Sigmoid colon (tissue), 7 donors: ENCODE results near the gene FCRL2. TPM values are rescaled to one million over a fixed set of nuclear protein-coding genes. Genes with fewer than 3 reads are reported as not detected.

Experiments used
- DNase-seq: peaks from one replicate; pipeline ENCODE4 v3.0.0-alpha.2; 2019
- H3K27ac ChIP-seq, 4 donors: fragments of 200-600 bp; sonication (generic); one replicate each; pipeline ENCODE4 v1.5.1; 2016 to 2019; ENCODE audit warnings: mild to moderate bottlenecking in 1 of 4
- H3K27me3 ChIP-seq, 3 donors: fragments of 200-600 bp; sonication (generic); one replicate each; pipeline ENCODE4 v1.5.1; 2019; ENCODE audit warnings: mild to moderate bottlenecking in 1 of 3
- H3K36me3 ChIP-seq, 4 donors: fragments of 200-600 bp; sonication (generic); one replicate each; pipeline ENCODE4 v1.5.1; 2016 to 2019
- H3K4me1 ChIP-seq, 4 donors: fragments of 200-600 bp; sonication (generic); one replicate each; pipeline ENCODE4 v1.5.1; 2017 to 2019
- H3K4me3 ChIP-seq, 4 donors: fragments of 200-600 bp; sonication (generic); one replicate each; pipeline ENCODE4 v1.5.1; 2017 to 2019; ENCODE audit warnings: mild to moderate bottlenecking in 2 of 4, moderate library complexity in 1 of 4
- H3K9me3 ChIP-seq, 4 donors: fragments of 200-600 bp in 3 of 4; sonication (generic) in 3 of 4; one replicate each; pipeline versions ENCODE4 v1.5.1 to v1.6.1; 2013 to 2019
- EP300 ChIP-seq, 4 donors: sonication (generic); formaldehyde crosslinking; IDR thresholded peaks; one replicate each; pipeline ENCODE4 v1.6.1; 2017; ENCODE audit warnings: antibody characterized with exemption in 4 of 4
- POLR2A ChIP-seq, 2 donors: fragments of 450-650 bp; IDR thresholded peaks; one replicate each; pipeline ENCODE4 v1.6.1; 2016; ENCODE audit warnings: antibody characterized with exemption in 2 of 2, mild to moderate bottlenecking in 2 of 2, moderate library complexity in 2 of 2
- POLR2AphosphoS5 ChIP-seq, 4 donors: sonication (generic); formaldehyde crosslinking; IDR thresholded peaks; one replicate each; pipeline ENCODE4 v1.6.1; 2017; ENCODE audit warnings: antibody characterized with exemption in 4 of 4
- WGBS, 2 donors: extraction: QIAGEN DNeasy Blood & Tissue Kit; methylation state at CpG; one replicate each; pipeline ENCODE4 v1.1.7; 2013; 5-methylcytosine and 5-hydroxymethylcytosine counted together
- intact Hi-C: fragments of 100-400 bp; cut with DNase I; formaldehyde crosslinking; loops from one replicate; pipeline ENCODE4 v1.15.1; 2023
- polyA plus RNA-seq, 3 donors: library from polyadenylated mRNA; stranded (reverse); fragments of 200-250 nt; gene quantifications; one replicate each; pipeline ENCODE4 v1.2.3, GENCODE V29; 2013
- total RNA-seq, 4 donors: library from RNA; depleted of rRNA; stranded (reverse); fragments of >200 nt; gene quantifications; one replicate each; pipeline ENCODE4 v1.1.0, GENCODE V29; 2016
- TF ChIP-seq, protein P1 (sequence below), 4 experiments: fragments of 450-650 bp in 3 of 4; fragments of 200-600 bp in 1 of 4; IDR thresholded peaks; one replicate each; pipeline ENCODE4 v1.5.1; 2016 to 2019; ENCODE audit warnings: antibody characterized with exemption in 4 of 4, mild to moderate bottlenecking in 3 of 4, moderate library complexity in 2 of 4
- donor health status: healthy with polysubstance abuse.
- donor health status: Bipolar disorder and iron deficiency.
- donor health status: healthy.

FCRL2 gene
- total and polyA plus RNA-seq, 7 donors = 0.60 to 13.6 TPM; not detected in 5

DNA sequence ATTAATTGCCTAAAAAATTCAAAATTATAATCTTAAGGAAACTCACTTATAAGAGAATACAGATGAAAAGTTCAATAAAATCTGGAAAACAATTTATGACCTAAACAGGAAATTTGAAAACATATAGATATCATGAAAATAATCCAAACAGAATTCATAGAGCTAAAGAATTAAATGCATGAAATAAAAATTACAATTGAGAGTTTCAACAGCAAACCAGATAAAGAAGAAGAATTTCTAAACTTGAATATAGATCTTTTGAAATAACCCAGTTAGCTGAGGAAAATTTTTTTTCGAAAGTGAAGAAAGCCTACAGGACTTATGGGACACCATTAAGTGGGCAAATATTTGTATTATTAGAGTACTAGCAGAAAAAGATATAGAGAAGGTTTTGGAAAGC lies 36.3 kb upstream of the FCRL2 start:
- H3K4me1 ChIP-seq = no peaks in the 10 kb centered on the region
- 85 to 90% methylated on average over 1 of the region's 1 CpG for WGBS, 2 donors
- DNase-seq = no peak
- H3K4me3 ChIP-seq = no peak overlapping the region
- TF ChIP-seq POLR2AphosphoS5 (IDR thresholded peaks at IDR 0.05) (no peak), POLR2A (IDR thresholded peaks at IDR 0.05) (no peak), EP300 (IDR thresholded peaks at IDR 0.05) (no peak)
- TF ChIP-seq, protein P1, sequence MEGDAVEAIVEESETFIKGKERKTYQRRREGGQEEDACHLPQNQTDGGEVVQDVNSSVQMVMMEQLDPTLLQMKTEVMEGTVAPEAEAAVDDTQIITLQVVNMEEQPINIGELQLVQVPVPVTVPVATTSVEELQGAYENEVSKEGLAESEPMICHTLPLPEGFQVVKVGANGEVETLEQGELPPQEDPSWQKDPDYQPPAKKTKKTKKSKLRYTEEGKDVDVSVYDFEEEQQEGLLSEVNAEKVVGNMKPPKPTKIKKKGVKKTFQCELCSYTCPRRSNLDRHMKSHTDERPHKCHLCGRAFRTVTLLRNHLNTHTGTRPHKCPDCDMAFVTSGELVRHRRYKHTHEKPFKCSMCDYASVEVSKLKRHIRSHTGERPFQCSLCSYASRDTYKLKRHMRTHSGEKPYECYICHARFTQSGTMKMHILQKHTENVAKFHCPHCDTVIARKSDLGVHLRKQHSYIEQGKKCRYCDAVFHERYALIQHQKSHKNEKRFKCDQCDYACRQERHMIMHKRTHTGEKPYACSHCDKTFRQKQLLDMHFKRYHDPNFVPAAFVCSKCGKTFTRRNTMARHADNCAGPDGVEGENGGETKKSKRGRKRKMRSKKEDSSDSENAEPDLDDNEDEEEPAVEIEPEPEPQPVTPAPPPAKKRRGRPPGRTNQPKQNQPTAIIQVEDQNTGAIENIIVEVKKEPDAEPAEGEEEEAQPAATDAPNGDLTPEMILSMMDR (IDR thresholded peaks at IDR 0.05) = no peak
- no peak overlapping the region for H3K27ac ChIP-seq
- no peaks in the 10 kb centered on the region for H3K27me3 ChIP-seq
- H3K9me3 ChIP-seq = peaks cover 0 to 5% (median 0%) of the 10 kb centered on the region in 4 donors
- no peaks in the 10 kb centered on the region for H3K36me3 ChIP-seq
- intact Hi-C loops = no loop called here

DNA sequence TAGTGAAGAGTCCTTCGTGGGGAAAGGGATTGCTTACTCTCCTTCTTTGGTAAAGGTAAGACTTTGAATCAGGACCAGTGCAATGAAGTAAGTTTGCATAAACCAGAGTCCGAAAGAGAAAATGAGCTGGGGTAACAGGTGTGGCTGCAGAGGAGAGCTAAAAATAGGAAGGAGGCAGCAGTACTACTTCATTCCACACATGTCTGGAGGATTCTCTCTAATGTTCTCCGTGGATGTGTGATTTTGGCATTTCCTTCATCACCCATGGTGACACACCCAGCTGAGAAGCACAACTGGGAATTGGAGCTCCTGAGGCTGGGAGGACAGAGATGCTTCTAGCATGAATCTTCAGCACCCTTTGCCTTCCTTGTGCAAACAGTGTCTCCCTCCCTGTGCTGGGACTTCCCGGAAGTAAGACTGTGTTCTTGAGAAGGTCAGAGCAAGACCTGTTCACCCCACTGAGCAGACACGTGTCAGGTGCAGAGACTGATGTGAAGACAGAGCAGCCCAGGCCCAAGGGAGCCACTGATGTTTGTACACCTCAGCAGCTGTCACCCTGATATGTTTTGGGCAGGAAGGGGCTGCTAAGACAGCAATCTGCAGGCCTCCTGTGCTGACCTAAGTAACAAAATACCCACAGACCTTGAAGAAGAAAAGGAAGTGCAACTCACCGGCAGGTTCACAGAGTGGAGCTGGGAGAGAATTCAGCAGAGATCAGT lies 29.7 kb upstream of the FCRL2 start:
- intact Hi-C loops = no loop called here
- TF ChIP-seq POLR2AphosphoS5 (IDR thresholded peaks at IDR 0.05) (no peak), POLR2A (IDR thresholded peaks at IDR 0.05) (no peak), EP300 (IDR thresholded peaks at IDR 0.05) (no peak)
- TF ChIP-seq, protein P1 (IDR thresholded peaks at IDR 0.05) = no peak

DNA sequence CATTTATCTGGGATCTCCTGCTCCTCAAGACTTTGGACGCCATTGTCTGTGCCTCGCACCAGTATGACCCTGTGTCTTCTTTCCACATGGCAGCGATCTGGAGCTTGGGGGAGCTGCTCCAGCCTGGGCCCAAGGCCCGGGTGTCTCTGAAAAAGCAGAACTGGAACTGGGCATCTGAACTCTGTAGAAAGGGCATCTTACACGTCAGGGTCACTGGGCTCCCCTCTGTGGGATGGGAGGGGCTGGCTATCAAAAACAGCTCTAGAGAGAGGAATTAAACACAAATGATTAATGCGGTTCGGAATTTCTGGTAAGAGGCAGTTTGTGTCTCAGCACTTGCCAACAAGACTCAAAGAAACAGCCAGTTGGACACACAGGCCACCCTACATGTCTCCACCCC lies 26.9 kb upstream of the FCRL2 start:
- Histone ChIP-seq H3K4me1 (no peaks in the 10 kb centered on the region), H3K27ac (no peak overlapping the region), H3K4me3 (no peak overlapping the region), H3K27me3 (no peaks in the 10 kb centered on the region), H3K36me3 (no peaks in the 10 kb centered on the region), H3K9me3 (no peaks in the 10 kb centered on the region)
- WGBS, 2 donors = 80 to 84% methylated on average over 7 of the region's 7 CpGs
- intact Hi-C loops = no loop called here
- TF ChIP-seq POLR2AphosphoS5 (IDR thresholded peaks at IDR 0.05) (no peak), EP300 (IDR thresholded peaks at IDR 0.05) (no peak), POLR2A (IDR thresholded peaks at IDR 0.05) (no peak)
- TF ChIP-seq, protein P1 (IDR thresholded peaks at IDR 0.05) = no peak
- DNase-seq = no peak

More for the DNA sequence above, 29.7 kb upstream of the FCRL2 start:
- H3K4me3 ChIP-seq = no peak overlapping the region
- WGBS, 2 donors = 44 to 46% methylated on average over 6 of the region's 6 CpGs
- H3K27ac ChIP-seq = no peak overlapping the region
- no peaks in the 10 kb centered on the region for H3K36me3 ChIP-seq
- no peaks in the 10 kb centered on the region for H3K27me3 ChIP-seq
- DNase-seq = no peak
- H3K4me1 ChIP-seq = no peaks in the 10 kb centered on the region
- no peaks in the 10 kb centered on the region for H3K9me3 ChIP-seq

DNA sequence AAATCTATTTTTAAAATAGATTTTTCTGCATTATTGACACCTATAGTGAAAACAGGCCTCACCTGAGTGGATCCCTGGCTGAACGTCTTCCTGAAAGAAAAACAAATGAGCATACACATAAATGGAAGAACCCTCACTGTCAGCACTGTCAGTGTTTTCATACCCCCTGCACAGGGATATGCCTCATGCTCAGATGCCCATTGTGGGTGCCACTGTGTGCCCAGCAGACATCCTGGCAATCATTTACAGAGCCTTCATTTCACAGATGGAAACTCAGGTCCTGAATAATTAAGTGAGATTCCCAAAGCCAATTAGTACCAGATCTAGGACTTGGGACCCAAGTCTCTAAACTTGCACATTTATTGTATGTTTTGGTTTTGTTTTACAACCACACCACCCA lies 23.1 kb upstream of the FCRL2 start:
- no peaks in the 10 kb centered on the region for H3K9me3 ChIP-seq
- TF ChIP-seq POLR2AphosphoS5 (IDR thresholded peaks at IDR 0.05) (no peak), EP300 (IDR thresholded peaks at IDR 0.05) (no peak), POLR2A (IDR thresholded peaks at IDR 0.05) (no peak)
- TF ChIP-seq, protein P1 (IDR thresholded peaks at IDR 0.05) = no peak
- H3K4me1 ChIP-seq = no peaks in the 10 kb centered on the region
- no peak overlapping the region for H3K4me3 ChIP-seq
- no peaks in the 10 kb centered on the region for H3K36me3 ChIP-seq
- 56 to 63% methylated on average over 1 of the region's 1 CpG for WGBS, 2 donors
- no peak overlapping the region for H3K27ac ChIP-seq
- DNase-seq = no peak
- intact Hi-C loops = no loop called here
- H3K27me3 ChIP-seq = no peaks in the 10 kb centered on the region

DNA sequence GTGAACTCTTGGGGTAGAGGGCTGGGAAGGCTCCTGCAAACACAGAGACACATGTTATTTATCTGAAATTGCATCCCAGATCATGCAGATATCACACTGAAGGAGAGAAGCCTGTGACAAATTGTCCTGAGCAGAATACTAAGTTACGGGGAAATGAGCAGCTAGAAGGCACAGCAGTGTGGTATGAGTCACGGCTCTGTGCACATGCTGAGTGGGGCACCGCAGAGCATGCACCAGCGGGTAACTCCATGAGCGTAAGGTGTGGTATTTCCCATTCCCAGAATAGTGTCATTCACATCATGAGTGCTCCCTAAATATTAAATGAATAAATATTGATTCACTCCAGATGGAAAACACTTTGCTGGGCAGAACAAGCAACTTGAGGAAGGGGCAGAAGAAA lies 21.3 kb upstream of the FCRL2 start:
- no peak for DNase-seq
- H3K27me3 ChIP-seq = no peaks in the 10 kb centered on the region
- intact Hi-C loops = no loop called here
- no peaks in the 10 kb centered on the region for H3K9me3 ChIP-seq
- no peaks in the 10 kb centered on the region for H3K4me1 ChIP-seq
- WGBS, 2 donors = 70 to 88% methylated on average over 5 of the region's 5 CpGs
- no peak overlapping the region for H3K27ac ChIP-seq
- H3K4me3 ChIP-seq = no peak overlapping the region
- H3K36me3 ChIP-seq = no peaks in the 10 kb centered on the region
- no peak for TF ChIP-seq POLR2AphosphoS5 (IDR thresholded peaks at IDR 0.05)
- TF ChIP-seq EP300 (IDR thresholded peaks at IDR 0.05) = no peak
- TF ChIP-seq, protein P1 (IDR thresholded peaks at IDR 0.05) = no peak
- TF ChIP-seq POLR2A (IDR thresholded peaks at IDR 0.05) = no peak
